Cardiac muscle cell (in vitro differentiated cells and primary cell): ENCODE results near the gene UBQLN4. TPM values are rescaled to one million over a fixed set of nuclear protein-coding genes. Genes with fewer than 3 reads are reported as not detected.

Experiments used
- DNase-seq, 2 donors: peaks; one replicate each; pipeline versions ENCODE4 v3.0.0 to v3.0.0-alpha.2; 2010 to 2017; ENCODE audit warnings: low read depth in 1 of 2, low spot score in 1 of 2
- H3K27ac ChIP-seq: fragments of 200-600 bp; sonication (generic); 2 replicates; pipeline ENCODE4 v1.5.1; 2016
- H3K27me3 ChIP-seq: fragments of 200-600 bp; sonication (generic); 2 replicates; pipeline ENCODE4 v1.6.0; 2016; ENCODE audit warnings: control low read depth
- H3K36me3 ChIP-seq: fragments of 200-600 bp; sonication (generic); 2 replicates; pipeline ENCODE4 v1.5.1; 2016; ENCODE audit warnings: control low read depth
- H3K4me1 ChIP-seq: fragments of 200-600 bp; sonication (generic); 2 replicates; pipeline ENCODE4 v1.8.1; 2017; ENCODE audit warnings: low read depth, mild to moderate bottlenecking, mixed run types
- H3K4me3 ChIP-seq: fragments of 200-600 bp; sonication (generic); 2 replicates; pipeline ENCODE4 v1.5.1; 2016; ENCODE audit warnings: mild to moderate bottlenecking
- H3K9me3 ChIP-seq: fragments of 200-600 bp; sonication (generic); 2 replicates; pipeline ENCODE4 v1.5.1; 2017; ENCODE audit warnings: low read depth, mild to moderate bottlenecking, control low read depth
- CTCF ChIP-seq: IDR thresholded peaks from 2 replicates; pipeline ENCODE4 v1.5.1; 2012; ENCODE audit warnings: low read depth, mild to moderate bottlenecking, low read length
- polyA plus RNA-seq: library from polyadenylated mRNA; unstranded; fragments of >200 nt; fragmentation: Nextera tagmentation; extraction: Ambion mirVana; gene quantifications from 2 replicates; pipeline ENCODE4 v1.2.1, GENCODE V29; 2016
- total RNA-seq: library from RNA; depleted of rRNA; stranded (reverse); fragments of >200 nt; gene quantifications from 2 replicates; pipeline ENCODE4 v1.2.3, GENCODE V29; 2016

Gene UBQLN4
- total and polyA plus RNA-seq, 2 experiments from 2014 or later = 29.2 to 51.0 TPM

DNA sequence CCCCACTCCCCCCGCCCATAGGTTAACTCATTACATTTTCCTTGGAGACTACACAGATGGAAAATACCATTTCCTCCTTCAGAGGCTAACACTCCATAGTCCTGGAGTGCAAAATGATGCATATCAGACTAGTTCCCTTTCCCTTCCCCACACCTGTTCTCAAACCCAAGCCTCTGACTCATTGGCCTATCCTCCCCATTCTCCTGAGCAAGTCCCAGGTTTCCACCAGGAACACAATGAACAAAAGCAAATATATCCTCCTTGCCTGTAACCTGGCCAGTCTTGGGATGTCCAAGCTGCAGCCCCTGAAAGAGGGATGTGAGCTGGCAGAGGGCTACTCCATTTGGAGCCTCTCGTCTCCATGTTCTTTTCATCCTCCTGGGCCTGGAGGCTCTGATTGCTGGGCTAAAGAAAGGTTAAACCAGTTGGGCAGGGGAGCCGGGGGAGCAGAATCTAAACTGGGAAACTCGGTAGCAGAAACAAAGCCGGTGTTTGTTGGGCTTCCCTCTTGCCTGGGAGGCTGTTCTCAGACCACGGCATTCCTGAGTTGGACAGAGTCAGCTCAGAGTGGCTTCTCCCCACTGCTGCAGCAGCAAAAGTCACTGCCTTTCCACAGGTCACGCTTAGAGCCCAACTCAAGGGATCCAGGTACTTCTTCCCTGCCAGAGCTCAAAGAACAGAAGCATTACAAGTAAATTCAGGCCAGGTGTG is 46.8 kb downstream of the UBQLN4 start:
- no peak overlapping the region for H3K4me3 ChIP-seq
- peaks cover 18% of the 10 kb centered on the region for H3K36me3 ChIP-seq
- peak overlapping the region; percentile 76 for H3K27ac ChIP-seq
- peaks cover 12% of the 10 kb centered on the region for H3K4me1 ChIP-seq
- no peaks in the 10 kb centered on the region for H3K9me3 ChIP-seq
- TF ChIP-seq CTCF = no peak
- DNase-seq = peak in 1 of 2 donors; percentile 55
- H3K27me3 ChIP-seq = no peaks in the 10 kb centered on the region

DNA sequence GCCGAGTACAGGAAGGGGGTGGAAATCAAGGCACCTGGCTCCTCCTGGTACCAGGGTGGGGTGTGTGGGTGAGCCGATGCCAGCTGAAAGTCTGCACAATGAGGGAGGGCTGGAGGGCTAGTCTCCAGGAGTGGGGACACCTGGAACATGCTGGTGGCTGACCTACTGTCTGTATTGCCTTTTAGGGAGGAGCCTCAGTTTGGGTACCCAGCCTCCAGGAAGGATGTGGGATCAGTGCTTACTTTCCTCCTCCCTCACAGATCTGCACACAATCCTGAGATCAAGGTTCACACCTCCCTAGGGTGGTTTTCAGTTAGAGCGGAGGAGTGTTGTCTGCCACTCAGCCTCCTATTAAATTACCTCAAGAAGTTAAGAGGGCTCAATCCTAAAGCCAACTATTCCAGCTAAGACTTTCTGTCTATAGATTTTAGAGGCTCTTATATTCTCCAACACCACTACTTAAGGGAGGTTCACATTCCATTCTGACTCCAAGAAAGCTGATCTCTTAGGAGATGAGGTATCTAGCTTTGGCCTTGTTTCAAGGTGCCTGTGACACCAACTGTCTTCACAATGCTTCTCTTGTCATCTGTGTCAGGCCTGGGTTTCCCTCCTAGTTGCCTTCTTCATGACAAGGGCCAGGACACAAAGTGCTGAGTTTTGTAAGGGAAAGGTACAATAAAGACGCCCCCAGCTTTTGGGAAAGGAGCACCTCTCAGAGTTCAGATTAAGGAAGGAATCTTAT is 48.6 kb downstream of the UBQLN4 start:
- Histone ChIP-seq H3K36me3 (peaks cover 8% of the 10 kb centered on the region), H3K9me3 (no peaks in the 10 kb centered on the region), H3K27ac (peak overlapping the region; percentile 75), H3K4me1 (peaks cover 18% of the 10 kb centered on the region), H3K27me3 (no peaks in the 10 kb centered on the region), H3K4me3 (no peak overlapping the region)
- peak in 1 of 2 donors; percentile 21 for DNase-seq
- no peak for TF ChIP-seq CTCF

GRCh38 chr1:156003923-156004188 is 49.7 kb downstream of the UBQLN4 start:
- peaks cover 18% of the 10 kb centered on the region for H3K4me1 ChIP-seq
- H3K27ac ChIP-seq = no peak overlapping the region
- no peak for DNase-seq
- H3K4me3 ChIP-seq = no peak overlapping the region
- no peaks in the 10 kb centered on the region for H3K9me3 ChIP-seq
- no peaks in the 10 kb centered on the region for H3K27me3 ChIP-seq
- H3K36me3 ChIP-seq = peaks cover 3% of the 10 kb centered on the region
- TF ChIP-seq CTCF = no peak

- DNase-seq = no peak
- TF ChIP-seq CTCF = no peak
- Histone ChIP-seq H3K4me3 (no peak overlapping the region), H3K4me1 (peaks cover 18% of the 10 kb centered on the region), H3K27me3 (no peaks in the 10 kb centered on the region), H3K9me3 (no peaks in the 10 kb centered on the region), H3K36me3 (no peaks in the 10 kb centered on the region), H3K27ac (no peak overlapping the region)
Measured at GRCh38 chr1:156002188-156002911, 51.2 kb downstream of the UBQLN4 start.

GRCh38 chr1:156001662-156002171 is 51.9 kb downstream of the UBQLN4 start:
- Histone ChIP-seq H3K4me3 (no peak overlapping the region), H3K27me3 (no peaks in the 10 kb centered on the region), H3K36me3 (no peaks in the 10 kb centered on the region), H3K27ac (peak overlapping the region; percentile 47), H3K9me3 (no peaks in the 10 kb centered on the region), H3K4me1 (peaks cover 18% of the 10 kb centered on the region)
- DNase-seq = peak in 1 of 2 donors; percentile 30
- no peak for TF ChIP-seq CTCF
